ENCODE results near the gene RUVBL1.
"Not testable (repeated sequence)": the region's sequence is repeated elsewhere in the genome, so short reads cannot be mapped to it uniquely, and the experiment has no call there.

Gene RUVBL1

GRCh38 chr3:128123538-128124368 is at the start of gene RUVBL1:
Gene RUVBL1 (minus strand): TSS chr3:128123812. CDS start chr3:128123724, 88 bp downstream.
- peak; percentile 91 to 97 (median 97) for DNase-seq (ENCODE audit: low read depth in 2 of 3, low spot score in 1 of 3)

GRCh38 chr3:128173200-128173599 is 49.6 kb upstream of the RUVBL1 start:
- DNase-seq (ENCODE audit: low read depth in 2 of 3, low spot score in 1 of 3), result no peak

- no peak for DNase-seq (ENCODE audit: low read depth in 2 of 3, low spot score in 1 of 3)
Observed at GRCh38 chr3:128170866-128171516, 47.4 kb upstream of the RUVBL1 start.

- DNase-seq (ENCODE audit: low read depth in 2 of 3, low spot score in 1 of 3), result no peak
Observed at GRCh38 chr3:128168836-128169235, 45.2 kb upstream of the RUVBL1 start.

GRCh38 chr3:128167973-128168674 is 44.5 kb upstream of the RUVBL1 start:
- DNase-seq (ENCODE audit: low read depth in 2 of 3, low spot score in 1 of 3), result no peak

- no peak for DNase-seq (ENCODE audit: low read depth in 2 of 3, low spot score in 1 of 3)
Observed at GRCh38 chr3:128167646-128167972, 44.0 kb upstream of the RUVBL1 start.

- no peak for DNase-seq (ENCODE audit: low read depth in 2 of 3, low spot score in 1 of 3)
Observed at GRCh38 chr3:128166971-128167453, 43.4 kb upstream of the RUVBL1 start.

GRCh38 chr3:128163432-128163831 is 39.8 kb upstream of the RUVBL1 start:
- no peak for DNase-seq (ENCODE audit: low read depth in 2 of 3, low spot score in 1 of 3)

GRCh38 chr3:128160661-128161060 is 37.0 kb upstream of the RUVBL1 start:
- no peak for DNase-seq (ENCODE audit: low read depth in 2 of 3, low spot score in 1 of 3)

- no peak for DNase-seq (ENCODE audit: low read depth in 2 of 3, low spot score in 1 of 3)
Observed at GRCh38 chr3:128155616-128156360, 32.2 kb upstream of the RUVBL1 start.

GRCh38 chr3:128154354-128154753 is 30.7 kb upstream of the RUVBL1 start:
- DNase-seq (ENCODE audit: low read depth in 2 of 3, low spot score in 1 of 3), result not testable (repeated sequence)

- peak; percentile 80 to 92 (median 81) for DNase-seq (ENCODE audit: low read depth in 2 of 3, low spot score in 1 of 3)
Observed at GRCh38 chr3:128153156-128154041, 29.8 kb upstream of the RUVBL1 start, which contains the start of gene EEFSEC. Gene EEFSEC (plus strand): TSS chr3:128153481. CDS start chr3:128153508, 27 bp downstream.

GRCh38 chr3:128152419-128153155 is 29.0 kb upstream of the RUVBL1 start:
- no peak for DNase-seq (ENCODE audit: low read depth in 2 of 3, low spot score in 1 of 3)

- no peak for DNase-seq (ENCODE audit: low read depth in 2 of 3, low spot score in 1 of 3)
Observed at GRCh38 chr3:128151758-128152274, 28.2 kb upstream of the RUVBL1 start.

- no peak for DNase-seq (ENCODE audit: low read depth in 2 of 3, low spot score in 1 of 3)
Observed at GRCh38 chr3:128149650-128150049, 26.0 kb upstream of the RUVBL1 start.

GRCh38 chr3:128146201-128146600 is 22.6 kb upstream of the RUVBL1 start:
- DNase-seq (ENCODE audit: low read depth in 2 of 3, low spot score in 1 of 3), result no peak

GRCh38 chr3:128145279-128145678 is 21.7 kb upstream of the RUVBL1 start:
- no peak for DNase-seq (ENCODE audit: low read depth in 2 of 3, low spot score in 1 of 3)

- DNase-seq (ENCODE audit: low read depth in 2 of 3, low spot score in 1 of 3), result no peak
Observed at GRCh38 chr3:128144512-128145187, 21.0 kb upstream of the RUVBL1 start.

All from stimulated activated CD4-positive, alpha-beta T cell treated with anti-CD3 and anti-CD28 coated beads, Interleukin-12 subunit alpha, Interleukin-12 subunit beta, amount 100 ng/mL, for 48 hours (primary cell).